Stimulated activated naive CD4-positive, alpha-beta T cell (primary cell): ENCODE results near the gene SIDT1.
A peak's percentile ranks its signal among the peaks of the same experiment; 100 is the strongest.

Experiments used
- DNase-seq, 6 experiments: peaks; one replicate each; lab custom pipeline; 2025; lab: John Stamatoyannopoulos, UW

SIDT1 gene

DNA sequence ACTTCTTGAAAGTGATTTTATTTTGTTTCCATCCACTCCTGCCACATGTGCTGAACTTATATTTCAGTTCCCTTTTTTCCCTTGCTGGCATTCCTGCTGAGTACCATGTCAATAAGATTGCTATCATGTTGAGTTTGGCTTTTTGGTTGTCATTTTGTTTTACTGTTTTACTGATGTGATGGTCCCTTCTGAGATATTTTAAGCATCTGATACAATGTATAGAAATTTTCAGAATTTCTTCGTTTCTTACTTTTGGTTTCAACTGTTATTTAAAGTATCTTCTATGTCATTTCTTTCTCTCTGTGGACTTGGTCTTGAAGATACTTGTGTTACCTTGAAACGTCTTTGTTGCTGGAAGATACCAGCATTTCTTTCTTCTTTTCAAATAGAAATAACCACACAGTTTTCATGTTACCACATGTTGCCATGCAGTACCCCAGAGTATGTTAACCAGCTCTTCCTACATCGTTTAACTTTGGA lies 14.1 kb downstream of the SIDT1 start:
- no peak for DNase-seq

DNA sequence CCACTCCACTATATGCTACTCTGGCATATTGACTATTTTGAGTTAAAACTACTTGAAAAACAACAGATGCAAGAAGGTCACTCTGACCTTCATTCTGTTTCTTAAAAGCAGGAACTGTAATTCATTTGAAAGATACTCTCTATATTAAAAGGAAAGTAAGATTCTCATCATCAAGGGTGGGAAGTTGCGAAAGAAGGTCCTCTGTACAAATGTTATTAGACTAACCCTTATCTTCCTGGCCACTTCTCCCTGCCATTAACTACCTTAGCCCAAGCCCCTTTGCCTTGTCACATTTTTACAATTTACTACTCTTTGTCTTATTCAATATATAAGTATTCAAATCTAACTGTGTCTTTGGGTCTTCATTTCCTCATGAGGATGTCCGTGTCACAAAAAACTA lies 16.1 kb downstream of the SIDT1 start:
- DNase-seq: no peak

DNA sequence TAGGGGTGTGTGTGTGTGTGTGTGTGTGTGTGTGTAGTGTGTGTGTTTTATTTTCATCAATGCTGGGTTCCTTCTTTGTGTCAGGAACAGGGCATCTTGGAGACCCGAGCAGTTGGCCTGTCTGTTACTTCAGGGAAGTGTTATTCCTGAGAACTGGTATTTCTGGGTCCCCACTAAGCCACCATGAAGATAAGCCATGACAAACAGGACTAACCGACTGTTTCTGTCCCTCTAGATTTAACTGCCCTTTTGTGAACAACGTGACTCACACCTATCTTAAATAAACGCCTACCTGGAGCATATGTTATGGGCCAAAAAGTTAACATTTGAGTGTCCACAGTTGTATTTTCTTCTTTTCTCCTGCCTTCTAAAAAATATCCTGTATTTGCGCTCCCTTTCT lies 19.5 kb downstream of the SIDT1 start:
- DNase-seq: no peak

DNA sequence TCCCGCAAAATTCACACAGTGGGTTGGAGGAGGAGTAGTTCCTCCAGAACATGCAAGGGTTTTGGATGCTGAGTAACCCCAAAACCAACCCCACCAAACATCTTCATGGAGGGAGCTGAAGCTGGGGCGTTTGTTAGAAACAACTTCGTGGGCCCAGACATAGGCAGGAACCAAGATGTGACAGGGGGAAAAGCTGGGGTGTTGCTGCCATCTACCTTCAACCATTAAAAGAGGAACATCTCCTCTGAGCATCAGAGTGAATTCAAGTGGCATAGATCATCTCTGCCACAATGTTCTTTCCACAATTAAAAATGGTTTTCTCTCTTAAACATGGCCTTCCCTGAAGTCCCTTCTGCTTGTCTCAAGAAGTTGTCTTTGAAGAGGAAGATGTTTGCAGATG lies 20.5 kb downstream of the SIDT1 start:
- peak; percentile 7 to 48 (median 26) for DNase-seq

DNA sequence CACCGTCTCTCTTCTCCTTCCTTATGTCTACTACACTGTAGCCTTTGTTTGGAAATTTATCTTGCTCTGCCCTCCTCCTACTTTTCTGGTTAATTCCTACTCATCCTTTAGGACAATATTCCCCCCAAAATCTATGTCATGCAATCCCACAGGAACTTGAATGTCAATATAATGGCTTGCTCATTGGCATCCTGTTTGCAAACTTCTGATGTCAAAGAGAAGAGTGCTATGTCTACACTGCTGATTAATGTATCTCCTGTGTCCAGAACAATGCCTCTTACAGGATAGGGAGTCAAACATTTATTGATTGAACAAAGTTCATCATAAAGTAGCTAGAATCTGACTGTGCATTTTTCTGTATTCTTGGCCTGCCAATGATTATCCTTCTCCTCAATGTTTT lies 22.8 kb downstream of the SIDT1 start:
- DNase-seq: no peak

DNA sequence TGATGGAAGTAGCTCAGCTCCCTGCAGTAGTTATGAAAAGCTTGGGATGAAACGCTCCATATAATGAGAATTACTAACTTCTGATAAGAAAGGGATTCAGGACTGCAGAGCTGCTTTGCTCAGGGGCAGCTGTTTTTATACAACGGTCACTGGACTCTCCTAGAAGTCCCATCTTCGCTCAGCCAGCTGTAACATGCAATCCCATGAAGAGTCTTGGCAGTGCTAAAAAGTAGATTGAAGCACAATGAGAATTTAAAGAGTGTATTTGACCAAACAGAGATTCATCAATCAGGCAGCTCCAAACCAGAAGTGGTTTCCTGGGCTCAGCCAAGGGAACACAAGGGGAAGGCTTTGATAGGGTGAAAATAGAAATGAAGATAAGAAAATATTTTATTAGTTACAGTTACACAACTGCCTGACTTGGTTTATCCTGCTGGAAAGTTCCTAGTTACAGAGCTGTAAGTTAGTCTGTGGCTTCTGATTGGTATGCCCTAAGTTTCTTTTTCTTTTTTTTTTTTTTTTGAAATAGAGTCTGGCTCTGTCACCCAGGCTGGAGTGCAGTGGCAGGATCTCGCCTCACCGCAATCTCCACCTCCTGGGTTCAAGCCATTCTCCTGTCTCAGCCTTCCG lies 24.1 kb downstream of the SIDT1 start:
- no peak for DNase-seq

DNA sequence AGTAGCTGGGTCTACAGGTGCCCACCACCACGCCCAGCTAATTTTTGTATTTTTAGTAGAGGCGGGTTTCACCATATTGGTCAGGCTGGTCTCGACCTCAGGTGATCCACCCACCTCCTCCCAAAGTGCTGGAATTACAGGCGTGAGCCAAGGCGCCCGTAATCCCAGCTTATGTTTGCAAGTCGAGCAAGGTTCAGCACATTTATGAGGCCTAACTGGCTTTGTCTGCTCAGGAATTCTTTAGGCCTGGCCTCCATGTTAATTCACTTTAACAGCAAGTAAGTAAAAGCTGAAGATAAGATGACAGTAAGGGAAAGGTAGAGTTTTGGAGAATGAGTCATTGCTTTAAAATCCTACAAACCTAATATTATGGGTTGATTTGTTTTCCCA lies 24.6 kb downstream of the SIDT1 start:
- no peak for DNase-seq

DNA sequence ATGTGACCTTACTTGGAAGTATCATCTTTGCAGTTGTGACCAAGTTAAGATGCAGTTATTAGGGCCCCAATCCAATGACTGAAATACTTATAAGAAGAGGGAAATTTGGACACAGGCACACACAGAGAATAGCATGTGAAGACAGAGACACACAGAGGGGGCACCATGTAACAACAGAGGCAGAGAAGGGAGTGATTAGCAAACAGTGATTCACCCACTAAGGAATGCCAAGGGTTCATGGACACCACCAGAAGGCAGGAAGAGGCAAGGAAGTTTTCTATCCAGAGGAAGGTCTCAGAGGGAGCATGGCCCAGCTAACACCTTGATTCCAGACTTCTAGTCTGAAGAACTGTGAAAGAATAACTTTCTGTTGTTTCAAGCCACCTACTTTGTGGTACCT lies 25.0 kb downstream of the SIDT1 start:
- DNase-seq: no peak

DNA sequence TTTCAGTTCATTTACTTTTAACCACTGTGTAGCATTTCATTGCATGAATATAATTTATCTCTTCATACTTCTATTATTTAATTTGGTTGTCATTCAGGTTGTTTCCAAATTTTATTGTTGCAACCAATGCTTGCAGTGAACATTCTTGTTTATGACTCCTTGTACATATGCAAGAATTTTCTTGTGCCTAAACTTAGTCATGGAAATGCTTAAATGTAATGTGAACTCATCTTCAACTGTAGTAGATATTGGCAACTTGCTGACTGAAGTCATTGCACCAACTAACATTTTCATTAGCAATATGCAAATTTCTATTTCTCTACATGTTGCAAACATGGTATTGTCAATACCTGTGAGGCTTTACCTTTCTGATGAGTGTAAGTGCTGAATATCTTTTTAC lies 26.7 kb downstream of the SIDT1 start:
- no peak for DNase-seq

DNA sequence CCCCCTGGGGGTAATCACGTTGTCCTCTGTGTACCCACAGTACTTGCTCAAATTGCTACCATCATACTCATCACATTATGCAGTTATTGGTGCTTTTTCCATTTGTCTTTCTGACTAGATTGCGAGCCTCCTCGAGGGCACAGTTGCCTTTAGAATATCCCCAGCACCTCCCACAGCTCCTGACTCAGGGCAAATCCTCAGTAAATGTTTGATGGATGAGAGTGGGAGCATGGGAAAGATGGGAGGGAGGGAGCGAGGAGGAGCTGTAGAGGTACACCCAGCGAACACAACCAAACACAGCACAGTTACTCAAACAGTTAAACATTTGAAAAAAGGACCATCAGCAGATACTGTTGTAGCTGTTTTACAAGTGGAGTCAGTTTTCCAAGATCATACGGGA lies 27.9 kb downstream of the SIDT1 start:
- DNase-seq: no peak

DNA sequence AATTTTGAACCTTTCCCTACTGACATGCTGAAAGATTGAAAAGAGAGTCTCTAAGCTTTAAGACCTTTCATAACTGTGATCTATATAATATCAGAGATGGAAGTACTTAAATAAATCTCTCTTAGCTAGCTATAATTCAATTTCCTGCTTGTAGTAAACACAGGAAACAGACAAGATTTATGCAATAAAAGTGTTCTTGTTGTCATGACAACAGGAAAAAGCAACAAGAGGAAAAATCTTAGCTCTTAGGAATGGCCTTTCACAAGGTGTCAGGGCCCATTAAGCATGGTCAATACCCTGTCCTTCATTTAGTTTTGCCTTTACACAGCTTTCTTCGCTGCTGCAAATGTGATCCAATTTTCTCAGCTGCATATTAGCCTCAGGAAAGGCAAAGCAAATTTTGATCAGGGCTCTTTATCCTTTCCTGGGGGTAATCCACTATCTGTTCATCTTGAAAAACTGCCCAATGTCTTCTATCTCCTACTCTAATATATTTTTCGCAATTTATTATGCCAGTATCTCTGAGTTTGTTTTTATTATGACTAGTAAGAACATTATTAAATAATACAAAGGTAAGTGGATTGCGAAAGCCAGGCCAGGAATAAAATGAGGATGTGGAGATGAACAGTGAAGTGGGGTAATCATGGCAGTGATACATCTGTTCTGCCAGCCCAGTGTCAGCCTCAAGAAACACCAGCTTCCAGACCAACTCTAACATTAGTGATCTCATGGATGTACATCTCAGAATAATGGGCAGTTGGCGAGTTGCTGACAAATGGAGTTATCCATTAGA lies 28.7 kb downstream of the SIDT1 start:
- peak in 3 of 6 experiments; percentile 15 to 27 (median 15) for DNase-seq

DNA sequence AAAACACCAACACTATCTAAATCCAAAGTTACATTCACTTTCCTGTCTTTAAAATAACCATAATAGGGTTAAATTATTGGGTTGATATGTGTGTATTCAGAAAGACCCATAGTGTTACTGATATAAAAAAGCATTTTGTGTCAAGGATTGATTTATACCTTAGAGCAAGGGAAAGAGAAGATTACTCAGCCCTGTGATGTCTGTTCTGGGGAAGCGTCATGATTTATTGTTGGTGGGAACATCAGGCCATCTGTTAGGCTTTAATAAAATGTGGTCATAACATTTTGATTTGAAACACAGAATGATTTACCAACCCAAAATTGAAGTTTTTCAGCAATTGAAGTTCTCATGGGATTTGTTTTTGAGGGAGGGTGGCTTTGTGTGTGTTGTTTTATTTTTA lies 33.2 kb downstream of the SIDT1 start:
- DNase-seq: no peak

DNA sequence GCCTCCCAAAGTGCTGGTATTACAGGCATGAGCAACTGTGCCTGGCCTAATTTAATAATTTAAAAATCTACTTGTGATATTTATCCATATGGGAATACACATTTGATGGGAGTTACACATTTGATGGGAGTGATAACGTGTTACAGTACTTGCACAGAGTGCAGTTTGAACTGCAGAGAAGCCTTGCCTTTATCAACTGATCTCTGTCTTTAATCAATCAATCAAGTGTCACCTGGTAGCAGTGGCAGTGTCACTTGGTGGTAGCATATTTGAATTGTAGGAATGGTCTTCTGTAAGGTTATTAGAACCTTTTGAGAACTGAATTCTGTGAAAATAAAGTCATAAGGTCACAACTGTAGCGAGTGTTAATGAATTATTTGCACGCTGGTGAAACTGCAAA lies 37.8 kb downstream of the SIDT1 start:
- DNase-seq: no peak

DNA sequence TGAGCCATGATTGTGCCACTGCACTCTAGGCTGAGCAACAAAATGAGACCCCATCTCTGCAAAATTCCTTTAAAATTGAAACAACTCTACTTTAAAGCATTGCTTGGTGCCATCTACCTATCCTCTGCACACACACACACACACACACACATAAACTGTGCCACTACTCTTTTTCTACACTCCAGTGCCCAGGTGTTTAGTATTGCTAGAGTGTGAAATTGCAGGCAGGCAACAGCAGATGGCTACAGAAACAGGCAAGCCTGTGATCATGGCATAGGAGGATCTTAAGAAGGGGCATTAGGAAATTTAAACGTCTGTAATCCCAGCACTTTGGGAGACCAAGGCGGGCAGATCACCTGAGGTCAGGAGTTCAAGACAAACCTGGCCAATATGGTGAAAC lies 39.0 kb downstream of the SIDT1 start:
- no peak for DNase-seq

DNA sequence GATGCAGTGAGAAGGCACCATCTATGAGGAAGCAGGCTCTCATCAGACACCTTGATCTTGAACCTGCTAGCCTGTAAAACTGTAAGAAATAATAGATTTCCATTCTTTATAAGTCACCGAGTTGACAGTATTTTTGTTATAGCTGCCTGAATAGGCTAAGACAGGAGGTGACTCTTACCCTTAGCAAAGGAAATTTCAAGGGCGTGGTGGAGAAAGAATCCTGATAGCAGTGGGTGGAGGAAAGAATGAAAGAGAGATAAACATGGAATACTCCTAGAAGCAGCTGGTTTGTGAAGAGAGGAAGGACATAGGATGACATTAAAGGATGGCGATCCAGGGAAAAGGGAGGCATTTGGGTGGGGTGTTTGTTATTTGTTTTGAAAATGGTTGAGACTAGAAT lies 41.4 kb downstream of the SIDT1 start:
- DNase-seq: no peak

DNA sequence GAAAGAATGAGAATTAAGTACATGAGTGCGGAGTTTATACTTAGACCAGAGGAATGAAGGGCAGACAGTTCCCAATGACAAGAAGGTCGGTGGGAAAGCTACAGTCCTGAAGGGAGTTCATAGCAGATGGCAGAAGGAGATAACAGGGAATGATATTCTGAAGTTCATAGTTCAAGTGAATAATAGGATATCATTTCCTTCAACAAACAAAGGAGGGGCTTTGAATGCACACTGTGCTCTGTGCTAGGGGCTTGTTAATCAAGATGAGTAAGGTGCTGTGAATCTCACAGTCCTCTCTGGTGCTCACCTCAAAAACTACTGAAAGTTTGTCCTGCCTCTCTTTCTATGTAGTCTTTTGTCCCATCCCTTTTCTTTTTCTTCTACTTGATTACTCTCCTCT lies 41.9 kb downstream of the SIDT1 start:
- no peak for DNase-seq

DNA sequence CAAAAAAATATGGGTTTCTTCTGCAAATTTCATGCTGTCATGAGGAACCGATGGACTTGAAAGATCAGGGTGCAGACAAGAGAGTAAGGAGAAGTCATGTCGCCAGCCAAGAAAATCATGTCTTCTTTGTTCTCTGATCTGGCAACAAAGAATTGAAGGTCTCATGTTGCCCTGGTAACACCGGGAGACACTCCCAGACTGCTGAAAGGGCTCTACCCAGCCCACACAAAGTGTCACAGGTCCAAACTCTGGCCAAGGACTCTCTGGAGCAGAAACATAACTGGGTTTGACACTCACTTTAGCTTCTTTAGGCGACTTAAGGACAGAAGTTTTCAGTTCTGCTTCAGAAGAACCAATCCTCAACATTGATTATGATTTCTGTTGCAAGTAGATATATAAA lies 42.9 kb downstream of the SIDT1 start:
- no peak for DNase-seq

DNA sequence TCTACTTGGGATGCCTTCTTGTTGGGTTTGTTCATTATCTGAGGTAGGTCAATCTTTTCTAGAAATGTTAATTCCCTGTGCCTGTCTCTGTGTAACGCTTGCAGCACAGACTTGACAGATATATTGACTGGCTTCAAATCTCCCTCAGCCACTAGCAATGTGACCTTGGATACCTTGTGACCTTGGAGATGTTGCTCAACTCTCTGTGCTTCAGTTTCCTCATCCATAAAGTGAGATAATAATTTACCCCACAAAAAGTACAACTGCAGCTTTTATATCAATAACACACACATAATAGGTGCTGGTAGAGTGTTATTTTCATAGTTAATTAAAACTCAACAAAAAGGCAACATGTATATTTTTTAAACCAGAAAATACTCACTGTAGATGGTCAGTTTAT lies 52.9 kb downstream of the SIDT1 start:
- DNase-seq: no peak

DNA sequence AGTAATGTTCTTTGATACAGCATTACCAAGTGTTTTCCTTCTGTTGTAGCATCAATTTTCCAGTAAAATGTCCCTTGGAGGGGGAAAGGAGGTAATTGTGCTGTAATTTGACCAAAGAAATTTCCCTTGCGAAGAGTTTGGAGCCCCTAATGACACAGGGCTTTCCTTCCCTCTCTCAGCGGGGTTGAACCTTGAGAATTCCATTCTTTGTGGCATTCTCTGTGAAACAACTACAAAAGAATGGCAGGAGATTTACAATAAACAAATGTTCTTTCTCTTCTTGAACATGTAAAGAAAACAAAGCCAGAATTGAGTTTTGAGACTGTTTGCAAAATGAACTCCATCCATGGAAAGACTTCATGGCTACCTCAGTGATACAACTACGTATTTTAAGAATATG lies 53.4 kb downstream of the SIDT1 start:
- DNase-seq: no peak

DNA sequence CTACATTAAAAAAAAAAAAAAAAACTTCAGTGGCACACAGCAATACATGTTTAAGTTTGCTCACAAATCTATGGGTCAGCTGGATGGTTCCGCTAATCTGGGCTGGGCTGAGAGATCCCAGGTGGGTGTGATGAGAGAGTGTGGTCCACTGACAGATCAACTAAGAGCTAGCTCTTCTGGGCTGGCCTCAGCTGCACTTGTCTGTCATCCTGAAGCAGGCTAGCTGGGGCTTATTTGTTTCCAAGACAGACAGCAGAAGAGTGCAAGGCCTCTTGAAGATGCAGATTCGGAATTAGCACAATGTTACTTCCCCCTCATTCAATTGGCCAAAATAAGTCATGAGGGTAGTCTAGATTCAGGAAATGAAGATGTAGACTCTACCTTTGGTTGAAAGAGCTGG lies 56.5 kb downstream of the SIDT1 start:
- DNase-seq: no peak

DNA sequence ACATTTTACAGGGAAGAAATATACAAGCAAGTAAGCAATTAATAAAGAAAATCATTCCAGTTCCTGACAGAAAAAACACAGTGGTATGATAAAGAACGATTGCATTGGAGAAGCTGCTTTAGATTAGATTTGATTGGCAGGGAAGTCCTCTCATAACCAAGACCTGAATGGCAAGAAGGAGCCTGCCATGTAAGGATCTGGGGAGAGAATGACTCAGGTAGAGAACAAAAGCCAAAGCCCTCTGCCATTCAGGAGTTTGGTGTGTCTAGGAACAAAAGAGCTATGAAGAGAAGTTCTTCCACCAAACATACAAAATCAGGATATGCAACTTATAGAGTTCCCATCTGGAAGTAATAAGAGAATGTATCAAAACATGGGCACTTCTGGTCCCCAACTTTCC lies 57.6 kb downstream of the SIDT1 start:
- DNase-seq: no peak

DNA sequence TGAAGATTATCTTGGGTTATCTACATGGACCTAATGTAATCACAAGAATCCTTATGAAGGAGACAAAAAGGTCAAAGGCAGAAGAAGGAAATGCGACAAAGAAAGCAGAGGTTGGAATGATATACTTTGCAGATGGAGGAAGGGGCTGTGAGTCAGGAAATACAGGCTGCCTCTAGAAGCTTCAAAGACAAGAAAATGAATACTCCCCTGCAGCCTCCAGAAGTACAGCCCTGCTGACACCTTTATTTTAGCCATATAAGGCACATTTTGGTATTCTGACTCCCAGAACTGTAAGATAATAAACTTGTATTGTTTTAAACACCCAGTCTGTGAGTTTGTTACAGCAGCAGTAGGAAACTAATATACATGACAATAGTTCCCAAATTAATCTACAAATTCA lies 58.6 kb downstream of the SIDT1 start:
- DNase-seq: peak in 4 of 6 experiments; percentile 14 to 43 (median 32)

DNA sequence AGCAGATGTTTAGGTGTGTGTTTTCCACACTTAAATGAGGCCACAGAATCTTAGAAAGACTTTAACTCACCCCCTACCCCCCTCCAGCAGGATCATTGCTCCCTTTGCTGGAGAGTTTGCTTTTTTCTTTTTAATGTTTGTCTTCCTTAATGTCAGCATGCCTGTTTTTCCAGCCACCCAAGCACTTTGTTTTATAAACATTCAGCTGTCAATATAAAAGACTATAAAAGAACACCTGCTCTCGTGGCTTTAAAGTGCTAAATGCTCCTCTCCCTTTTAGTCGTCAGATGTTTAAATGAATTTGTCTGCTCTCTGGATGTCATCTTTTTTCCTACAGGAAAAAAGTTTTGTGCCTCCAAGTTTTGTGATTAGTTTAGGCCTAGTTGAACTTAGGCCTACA lies 61.7 kb downstream of the SIDT1 start:
- DNase-seq: no peak
